HG03571 (cell line): ENCODE measurements around the gene LRIT2.

ENCODE experiments used
- ATAC-seq: cut with Tn5 transposase; IDR thresholded peaks from one replicate; pipeline ENCODE4 v1.9.1; 2021; ENCODE audit not compliant: unreplicated experiment

The LRIT2 gene

GRCh38 chr10:84208023-84208422, 17.3 kb downstream of the LRIT2 start:
- ATAC-seq: no peak

DNA sequence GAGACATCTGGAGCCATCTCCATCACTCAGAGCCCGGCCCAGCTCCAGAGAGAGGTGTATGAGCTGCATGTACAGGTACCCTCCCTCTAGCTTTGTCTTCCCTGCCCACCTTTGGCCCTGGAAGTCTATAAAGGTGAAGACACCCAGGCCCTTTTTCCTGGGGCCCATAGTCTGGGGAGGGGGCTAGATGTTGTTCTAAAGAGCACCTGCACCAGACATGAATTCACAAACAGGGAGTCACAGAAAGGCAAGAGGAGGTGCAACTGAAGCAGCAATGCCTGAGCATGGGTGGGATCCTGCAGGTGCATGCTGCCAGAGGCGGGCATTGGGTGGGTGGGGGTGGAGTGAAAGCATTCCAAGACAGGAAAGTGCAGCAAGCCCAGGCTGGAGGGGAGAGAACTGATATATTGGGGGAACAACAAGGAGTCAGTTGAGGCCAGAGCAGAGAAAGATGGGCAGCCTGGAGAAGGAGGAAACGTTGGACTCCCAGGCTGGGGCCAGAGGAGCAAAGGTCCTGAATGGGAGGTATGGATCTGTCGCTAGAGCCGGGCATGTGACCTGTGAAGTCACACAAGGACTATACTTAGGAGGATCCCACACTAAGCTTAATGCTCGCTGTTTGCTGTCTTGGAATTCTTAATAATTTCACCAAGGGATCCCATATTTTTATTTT, 19.4 kb downstream of the LRIT2 start:
- no peak for ATAC-seq

GRCh38 chr10:84205049-84205852, 20.1 kb downstream of the LRIT2 start:
- ATAC-seq: peak; percentile 76

- no peak for ATAC-seq
Measured at GRCh38 chr10:84204610-84205009, 20.7 kb downstream of the LRIT2 start.

- ATAC-seq: peak; percentile 63
Measured at GRCh38 chr10:84204122-84204521, 21.2 kb downstream of the LRIT2 start.

GRCh38 chr10:84202349-84202748, 23.0 kb downstream of the LRIT2 start:
- no peak for ATAC-seq

DNA sequence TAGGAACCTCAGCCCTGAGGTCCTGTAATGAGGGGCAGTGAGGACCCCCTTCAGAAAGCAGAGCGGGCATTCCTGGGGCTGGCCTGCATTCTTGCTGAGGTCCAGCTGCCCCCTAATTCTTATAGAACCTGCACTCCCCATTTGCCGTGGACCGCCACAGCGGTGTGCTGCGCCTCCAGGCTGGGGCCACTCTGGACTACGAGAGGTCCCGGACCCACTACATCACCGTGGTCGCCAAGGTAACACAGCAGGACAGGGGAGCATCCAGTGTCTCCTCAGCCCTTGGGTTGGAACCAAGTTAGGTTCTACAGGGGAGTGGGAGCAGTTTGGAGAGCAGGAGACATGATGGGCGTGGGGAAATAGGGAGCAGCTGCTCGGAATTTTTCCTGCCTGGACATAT, 23.7 kb downstream of the LRIT2 start:
- no peak for ATAC-seq

GRCh38 chr10:84201244-84201606, 24.1 kb downstream of the LRIT2 start:
- no peak for ATAC-seq

DNA sequence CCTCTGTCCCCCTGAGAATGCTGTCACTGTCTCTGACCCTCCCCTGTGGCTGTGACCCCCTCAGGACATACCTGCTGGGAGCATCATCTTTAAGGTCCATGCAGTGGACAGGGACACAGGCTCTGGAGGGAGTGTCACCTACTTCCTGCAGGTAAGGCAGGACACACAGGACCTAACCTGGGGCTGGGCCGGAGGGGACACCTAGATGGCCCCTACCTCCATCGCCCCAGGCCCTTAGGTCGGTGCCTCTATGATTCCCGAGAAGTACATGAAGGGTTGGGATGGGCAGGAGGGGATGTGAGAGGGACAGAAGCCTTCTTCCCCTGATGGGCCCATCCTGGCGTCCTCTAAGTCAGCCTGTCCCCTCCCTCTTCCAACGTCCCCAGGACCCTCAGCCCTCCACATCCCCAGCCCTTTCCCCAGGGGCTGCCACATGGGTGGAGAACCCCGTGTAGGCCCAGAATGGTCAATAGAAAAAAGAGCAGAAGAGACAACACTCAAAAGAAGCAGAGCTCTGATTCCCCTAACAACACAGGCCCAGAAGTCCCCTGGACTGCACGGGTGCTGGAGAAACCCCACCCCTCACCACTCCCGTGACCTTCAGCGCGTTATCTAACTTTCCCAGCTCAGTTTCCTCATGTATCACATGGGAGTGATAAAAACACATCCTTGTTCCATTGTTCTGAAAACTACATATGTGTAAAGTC, 24.7 kb downstream of the LRIT2 start:
- ATAC-seq: no peak

DNA sequence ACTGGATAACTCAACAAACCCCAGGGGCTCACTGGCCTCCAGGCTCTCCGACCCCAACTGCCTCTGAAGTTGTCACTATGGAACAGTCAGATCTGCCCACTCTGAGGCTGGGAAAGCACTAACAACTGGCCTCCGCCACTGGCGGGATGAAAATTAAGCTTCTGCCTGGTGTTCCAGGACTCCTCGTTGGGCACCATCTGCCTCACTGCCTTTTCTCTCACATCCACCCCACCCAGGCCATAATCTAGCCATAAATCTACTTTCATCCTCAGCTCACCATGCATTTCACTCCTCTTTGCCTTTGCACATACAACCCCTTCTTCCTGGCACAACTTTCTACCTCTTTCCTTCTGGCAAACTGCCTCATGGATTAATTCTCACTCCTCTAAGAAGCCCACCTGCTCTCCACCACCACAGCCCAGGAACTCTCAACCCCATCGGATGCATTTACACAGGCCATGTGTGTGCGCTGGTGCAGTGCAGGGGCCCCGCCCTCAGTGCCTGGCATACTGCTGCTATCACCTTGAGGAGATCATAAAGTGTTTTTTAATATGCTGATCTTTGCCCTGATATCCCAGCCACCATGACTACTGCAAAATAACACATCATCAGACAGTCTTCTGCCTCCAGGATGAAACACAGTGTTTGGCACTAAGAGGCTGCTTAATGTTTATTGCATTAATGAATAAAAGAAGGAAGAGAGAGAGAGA, 27.0 kb downstream of the LRIT2 start:
- no peak for ATAC-seq

DNA sequence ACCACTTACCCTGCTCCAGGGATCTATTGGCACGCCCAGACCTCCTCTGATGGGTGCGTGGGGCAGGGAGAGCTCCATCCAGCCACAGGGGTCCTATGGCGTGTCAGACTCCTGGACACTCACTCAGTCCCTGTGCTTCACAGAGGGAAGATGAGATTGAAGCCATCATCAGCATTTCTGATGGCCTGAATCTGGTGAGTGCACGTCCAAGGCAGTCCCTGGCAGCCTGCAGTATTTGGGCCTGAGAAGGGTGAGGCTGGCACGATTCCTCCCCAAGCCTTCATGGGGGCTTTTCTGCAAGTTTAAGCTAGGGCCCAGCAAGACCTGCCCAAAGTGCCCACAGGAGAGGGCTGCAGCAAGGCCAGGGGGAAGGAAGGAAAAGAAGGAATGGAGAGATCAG, 27.7 kb downstream of the LRIT2 start:
- ATAC-seq: no peak

GRCh38 chr10:84196941-84197340, 28.4 kb downstream of the LRIT2 start:
- ATAC-seq: no peak

DNA sequence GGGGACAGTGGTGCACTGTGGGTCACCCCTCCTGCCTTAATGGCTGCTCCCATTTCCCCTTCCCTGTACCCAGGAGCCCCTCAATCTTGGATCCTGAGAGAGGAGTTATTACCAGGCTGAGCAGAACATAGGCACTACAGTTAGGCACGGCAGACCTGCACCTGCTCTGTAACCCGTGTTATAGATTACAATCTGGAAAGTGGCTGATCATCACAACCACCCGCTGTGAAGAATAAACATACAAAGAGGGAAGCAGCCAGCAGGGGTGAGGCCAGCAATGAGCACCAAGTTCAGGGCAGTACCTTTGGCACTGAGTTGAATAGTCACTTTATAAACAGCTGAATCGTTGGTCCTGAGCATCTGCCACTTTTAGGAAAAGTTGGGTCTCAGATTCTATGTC, 29.3 kb downstream of the LRIT2 start:
- no peak for ATAC-seq

DNA sequence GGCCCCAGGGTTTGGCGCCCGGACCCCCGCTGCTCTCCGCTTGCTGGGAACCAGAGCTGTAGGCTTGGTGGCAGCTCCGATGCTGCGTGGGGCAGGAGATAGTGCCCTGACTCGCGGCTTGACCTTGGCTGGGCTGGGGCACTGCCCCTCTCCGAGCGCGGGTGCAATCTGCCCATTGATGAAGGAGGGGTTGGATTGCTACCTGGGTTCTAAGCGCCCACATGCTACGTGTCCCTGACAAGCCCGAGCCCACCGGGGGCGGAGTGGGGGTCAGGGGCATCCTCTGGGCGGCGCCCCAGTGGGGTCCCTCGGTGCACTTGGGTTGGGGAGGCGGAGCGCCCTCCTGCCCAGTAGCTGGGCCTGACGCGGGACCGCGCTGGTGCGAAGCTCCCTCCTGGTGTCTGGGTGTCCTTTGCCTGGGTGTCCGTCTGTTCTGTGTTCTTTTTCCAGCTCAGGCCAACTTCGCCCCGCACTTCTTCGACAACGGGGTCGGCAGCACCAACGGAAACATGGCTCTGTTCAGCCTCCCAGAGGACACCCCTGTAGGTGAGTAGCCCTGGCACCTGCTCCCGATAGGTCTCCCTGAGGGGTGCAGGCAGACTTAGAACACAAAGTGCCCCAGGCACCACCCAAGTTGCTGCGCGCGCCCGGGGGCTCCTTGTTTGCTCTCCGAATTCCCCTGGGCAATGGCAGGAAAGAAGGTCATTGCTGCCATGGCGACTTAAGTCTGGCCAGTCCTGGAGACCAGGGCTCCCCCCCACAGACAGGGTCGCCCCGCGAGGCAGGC, 30.1 kb downstream of the LRIT2 start:
- no peak for ATAC-seq

GRCh38 chr10:84194424-84195043, 30.8 kb downstream of the LRIT2 start, which contains the start of gene CDHR1:
Gene CDHR1 (plus strand): TSS chr10:84194537. CDS start chr10:84194761, 224 bp downstream.
- peak; percentile 66 for ATAC-seq

GRCh38 chr10:84193846-84194423, 31.4 kb downstream of the LRIT2 start:
- no peak for ATAC-seq

DNA sequence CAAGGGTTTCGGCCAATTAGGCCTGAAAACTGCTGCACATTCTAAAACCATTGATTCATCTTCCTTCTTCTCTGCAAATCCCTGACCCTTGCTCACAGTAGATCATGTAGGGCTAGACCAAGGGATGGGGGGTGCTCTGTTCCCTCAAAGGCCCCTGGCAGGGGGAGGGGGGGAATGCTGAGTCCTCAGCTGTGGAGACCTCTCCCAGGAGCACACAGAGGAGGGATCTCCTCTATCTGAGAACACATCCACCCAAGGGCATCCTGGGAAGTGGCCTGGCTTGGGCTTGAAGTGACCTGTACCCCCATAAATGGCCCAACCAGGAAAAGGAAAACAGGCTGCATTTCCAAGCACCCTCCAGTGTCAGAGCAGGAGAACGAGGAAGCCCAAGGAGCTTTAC, 32.0 kb downstream of the LRIT2 start:
- ATAC-seq: no peak

DNA sequence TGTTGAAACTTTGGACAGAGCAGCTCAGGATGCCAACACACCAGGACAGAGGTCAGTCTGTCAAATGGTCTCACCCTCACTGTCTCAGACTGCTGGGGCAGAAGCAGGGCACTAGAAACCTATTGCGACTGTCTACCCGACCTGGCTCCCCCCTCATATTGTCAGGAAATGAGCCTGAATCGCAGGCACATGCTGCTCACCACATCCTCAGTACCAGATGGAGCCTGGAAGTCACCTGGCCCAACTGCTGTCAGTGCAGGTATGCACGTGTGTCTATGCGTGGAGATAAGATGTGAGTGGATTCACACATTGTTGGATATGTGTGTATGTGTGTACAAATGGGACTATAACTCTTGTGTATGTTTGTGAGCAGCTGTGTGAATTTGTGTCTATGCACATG, 34.2 kb downstream of the LRIT2 start:
- no peak for ATAC-seq

DNA sequence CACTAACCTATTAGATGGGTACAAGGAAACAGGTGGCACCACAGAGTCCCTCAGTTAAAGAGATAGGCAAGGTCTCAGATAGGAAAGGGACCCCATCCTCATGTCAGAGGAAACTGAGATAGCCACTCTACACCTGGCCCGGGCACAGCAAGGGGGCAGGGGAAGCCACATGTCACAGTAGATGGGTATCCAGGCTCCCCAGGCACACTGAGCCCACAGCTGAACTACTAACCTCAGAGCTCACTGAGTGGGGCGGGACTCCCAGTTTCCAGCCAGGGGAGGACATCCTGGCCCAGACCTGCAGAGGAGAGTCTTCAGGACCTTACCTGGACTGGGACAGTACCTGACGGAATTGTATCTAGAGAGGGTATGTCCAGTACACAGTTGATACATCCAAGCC, 34.7 kb downstream of the LRIT2 start:
- no peak for ATAC-seq

- ATAC-seq: no peak
Measured at GRCh38 chr10:84188815-84189214, 36.5 kb downstream of the LRIT2 start.
